Neural progenitor cell (in vitro differentiated cells): ENCODE data around the gene UNC5A. TPM values are rescaled to one million over a fixed set of nuclear protein-coding genes. Genes with fewer than 3 reads are reported as not detected.

Experiments
- DNase-seq: peaks from one replicate; pipeline ENCODE4 v3.0.0-alpha.2; 2016; ENCODE audit warnings: low spot score
- H2AFZ ChIP-seq: fragments of 200-600 bp; sonication (generic); replicated peaks from 2 replicates; pipeline ENCODE4 v1.6.1; 2016; ENCODE audit warnings: antibody characterized with exemption
- H3F3A ChIP-seq: fragments of 200-600 bp; sonication (generic); 2 replicates; pipeline ENCODE4 v1.6.1; 2016; ENCODE audit warnings: antibody characterized with exemption, low read depth
- H3K27ac ChIP-seq: fragments of 200-600 bp; sonication (generic); 2 replicates; pipeline ENCODE4 v1.5.1; 2016; ENCODE audit warnings: mild to moderate bottlenecking
- H3K27me3 ChIP-seq: fragments of 200-600 bp; sonication (generic); 2 replicates; pipeline ENCODE4 v1.6.1; 2016; ENCODE audit warnings: mild to moderate bottlenecking, moderate library complexity
- H3K36me3 ChIP-seq: fragments of 200-600 bp; sonication (generic); 2 replicates; pipeline ENCODE4 v1.5.1; 2016
- H3K4me1 ChIP-seq: fragments of 200-600 bp; sonication (generic); 2 replicates; pipeline ENCODE4 v1.6.1; 2016; ENCODE audit warnings: mixed run types
- H3K4me2 ChIP-seq: fragments of 200-600 bp; sonication (generic); 2 replicates; pipeline ENCODE4 v1.6.1; 2016
- H3K4me3 ChIP-seq: fragments of 200-600 bp; sonication (generic); 2 replicates; pipeline ENCODE4 v1.5.1; 2016
- H3K79me2 ChIP-seq: fragments of 200-600 bp; sonication (generic); 2 replicates; pipeline ENCODE4 v1.6.1; 2016; ENCODE audit warnings: low read depth
- H3K9ac ChIP-seq: fragments of 200-600 bp; sonication (generic); 2 replicates; pipeline ENCODE4 v1.6.1; 2016
- H3K9me3 ChIP-seq: fragments of 200-600 bp; sonication (generic); 2 replicates; pipeline ENCODE4 v1.5.1; 2016; ENCODE audit warnings: low read depth
- H4K20me1 ChIP-seq: fragments of 200-600 bp; sonication (generic); 2 replicates; pipeline ENCODE4 v1.6.1; 2016; ENCODE audit warnings: low read depth
- H3K27ac Mint-ChIP-seq: 3 replicates; pipeline ENCODE4 v1.8.0; 2021; ENCODE audit warnings: mixed read lengths
- H3K27me3 Mint-ChIP-seq: 2 replicates; pipeline ENCODE4 v1.8.0; 2022; ENCODE audit warnings: low read depth, mild to moderate bottlenecking, inconsistent platforms, moderate library complexity, mixed read lengths; ENCODE audit not compliant: insufficient read depth
- H3K36me3 Mint-ChIP-seq: 3 replicates; pipeline ENCODE4 v1.8.0; 2021; ENCODE audit warnings: mixed read lengths
- H3K4me1 Mint-ChIP-seq: 3 replicates; pipeline ENCODE4 v1.8.0; 2021; ENCODE audit warnings: mixed read lengths
- H3K4me3 Mint-ChIP-seq: 3 replicates; pipeline ENCODE4 v1.8.0; 2021; ENCODE audit warnings: mild to moderate bottlenecking, moderate library complexity, mixed read lengths
- H3K9me3 Mint-ChIP-seq: 3 replicates; pipeline ENCODE4 v1.8.0; 2020; ENCODE audit warnings: mixed read lengths
- EZH2 ChIP-seq: fragments of 200-600 bp; sonication (generic); IDR thresholded peaks from 2 replicates; pipeline ENCODE4 v1.6.1; 2017; ENCODE audit warnings: antibody characterized with exemption, mild to moderate bottlenecking, moderate library complexity
- EZH2phosphoT487 ChIP-seq: fragments of 200-600 bp; sonication (generic); IDR thresholded peaks from 2 replicates; pipeline ENCODE4 v1.6.1; 2017; ENCODE audit warnings: antibody characterized with exemption
- total RNA-seq: library from RNA; depleted of rRNA; stranded (reverse); fragments of >200 nt; gene quantifications from 2 replicates; pipeline ENCODE4 v1.2.3, GENCODE V29; 2015; ENCODE audit warnings: low replicate concordance
- TF ChIP-seq, protein P1 (sequence below): fragments of 200-600 bp; sonication (generic); IDR thresholded peaks from 2 replicates; pipeline ENCODE4 v1.5.1; 2017; ENCODE audit warnings: antibody characterized with exemption, mild to moderate bottlenecking

Gene UNC5A
- total RNA-seq, 1 donor from 2014 or later, result 1.2 TPM

DNA sequence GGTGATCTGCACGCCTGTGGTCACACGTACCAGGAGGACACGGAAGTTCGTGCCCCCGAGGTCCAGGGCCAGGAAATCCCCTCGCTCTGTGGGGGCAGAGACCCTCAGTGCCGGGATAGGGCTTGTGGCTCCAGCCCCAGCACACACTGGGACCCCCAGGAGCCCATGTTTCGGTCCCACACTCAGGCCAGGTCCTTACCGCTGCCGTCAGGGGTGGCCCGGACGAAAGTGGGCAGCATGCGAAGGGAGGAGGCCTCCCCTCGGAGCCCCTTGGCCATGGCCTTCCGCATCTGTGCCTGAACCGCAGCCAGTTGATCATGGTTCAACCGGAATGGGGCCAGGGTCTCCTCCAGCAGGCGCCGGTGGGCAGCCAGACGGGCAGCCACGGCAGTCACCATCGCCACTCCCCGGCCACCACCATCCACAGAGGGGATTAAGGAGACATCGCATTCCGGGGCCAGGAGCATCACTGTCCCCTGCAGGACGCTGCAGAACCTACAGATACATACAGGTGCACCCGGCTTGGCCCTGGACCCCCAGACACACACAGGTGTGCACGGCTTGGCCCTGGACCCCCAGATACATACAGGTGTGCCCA is 77.0 kb downstream of the UNC5A start:
- no peak overlapping the region for H2AFZ ChIP-seq
- no peak overlapping the region for H3K27ac ChIP-seq
- no peaks in the 10 kb centered on the region for H3K9me3 ChIP-seq
- H3K4me3 Mint-ChIP-seq, result no peak overlapping the region
- H3K27me3 ChIP-seq, result no peaks in the 10 kb centered on the region
- H3K4me1 ChIP-seq, result peaks cover 11% of the 10 kb centered on the region
- H4K20me1 ChIP-seq, result no peaks in the 10 kb centered on the region
- peaks cover 12% of the 10 kb centered on the region for H3F3A ChIP-seq
- peaks cover 30% of the 10 kb centered on the region for H3K4me1 Mint-ChIP-seq
- no peak overlapping the region for H3K27ac Mint-ChIP-seq
- TF ChIP-seq, protein P1, sequence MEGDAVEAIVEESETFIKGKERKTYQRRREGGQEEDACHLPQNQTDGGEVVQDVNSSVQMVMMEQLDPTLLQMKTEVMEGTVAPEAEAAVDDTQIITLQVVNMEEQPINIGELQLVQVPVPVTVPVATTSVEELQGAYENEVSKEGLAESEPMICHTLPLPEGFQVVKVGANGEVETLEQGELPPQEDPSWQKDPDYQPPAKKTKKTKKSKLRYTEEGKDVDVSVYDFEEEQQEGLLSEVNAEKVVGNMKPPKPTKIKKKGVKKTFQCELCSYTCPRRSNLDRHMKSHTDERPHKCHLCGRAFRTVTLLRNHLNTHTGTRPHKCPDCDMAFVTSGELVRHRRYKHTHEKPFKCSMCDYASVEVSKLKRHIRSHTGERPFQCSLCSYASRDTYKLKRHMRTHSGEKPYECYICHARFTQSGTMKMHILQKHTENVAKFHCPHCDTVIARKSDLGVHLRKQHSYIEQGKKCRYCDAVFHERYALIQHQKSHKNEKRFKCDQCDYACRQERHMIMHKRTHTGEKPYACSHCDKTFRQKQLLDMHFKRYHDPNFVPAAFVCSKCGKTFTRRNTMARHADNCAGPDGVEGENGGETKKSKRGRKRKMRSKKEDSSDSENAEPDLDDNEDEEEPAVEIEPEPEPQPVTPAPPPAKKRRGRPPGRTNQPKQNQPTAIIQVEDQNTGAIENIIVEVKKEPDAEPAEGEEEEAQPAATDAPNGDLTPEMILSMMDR, result no peak
- TF ChIP-seq EZH2phosphoT487 (no peak), EZH2 (no peak)
- H3K9ac ChIP-seq, result no peak overlapping the region
- peaks cover 33% of the 10 kb centered on the region for H3K27me3 Mint-ChIP-seq
- DNase-seq, result no peak
- no peaks in the 10 kb centered on the region for H3K79me2 ChIP-seq
- no peaks in the 10 kb centered on the region for H3K9me3 Mint-ChIP-seq
- no peaks in the 10 kb centered on the region for H3K36me3 Mint-ChIP-seq
- no peak overlapping the region for H3K4me2 ChIP-seq
- H3K4me3 ChIP-seq, result no peak overlapping the region
- H3K36me3 ChIP-seq, result no peaks in the 10 kb centered on the region

DNA sequence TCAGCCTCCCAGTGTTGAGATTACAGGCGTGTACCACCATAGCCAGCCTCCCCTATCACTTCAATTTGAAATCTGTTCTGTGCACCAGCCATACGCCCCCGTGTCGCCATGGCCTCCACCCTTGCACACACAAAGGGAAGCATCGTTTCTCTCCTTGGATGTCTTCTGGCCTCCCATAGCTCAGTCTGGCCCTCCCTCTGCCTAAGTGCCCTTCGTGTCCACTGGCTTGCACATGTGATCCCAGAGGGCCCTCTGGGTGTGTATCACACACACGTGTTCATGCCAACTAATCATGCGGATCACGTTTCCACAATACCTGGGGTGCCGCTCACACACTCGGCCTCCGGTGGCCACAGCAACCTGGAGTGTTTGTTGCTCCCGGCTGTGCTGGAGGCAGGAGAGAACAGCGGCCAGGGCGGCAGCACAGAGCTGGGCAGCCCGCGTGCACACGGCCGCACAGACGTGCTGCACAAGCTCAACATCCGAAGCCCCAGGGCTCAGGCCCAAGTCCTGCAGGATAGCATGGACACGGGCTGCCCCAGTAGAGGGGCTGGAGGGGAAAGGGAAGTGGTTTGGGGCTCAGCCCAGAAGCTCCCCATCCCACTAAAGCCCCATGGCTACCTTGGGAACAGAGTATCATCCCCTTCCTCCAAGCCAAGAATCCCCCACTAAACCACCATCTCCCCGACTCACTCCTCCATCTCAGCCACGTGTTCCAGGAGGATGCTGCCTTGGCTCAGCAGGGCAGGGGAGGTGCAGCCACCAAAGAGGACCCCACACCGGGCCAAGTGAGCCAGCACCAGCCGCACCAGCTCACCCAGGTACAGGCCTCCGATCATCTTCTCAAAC is 77.9 kb downstream of the UNC5A start:
- H3K4me1 Mint-ChIP-seq, result peaks cover 22% of the 10 kb centered on the region
- H3K9me3 ChIP-seq, result no peaks in the 10 kb centered on the region
- H3K27ac Mint-ChIP-seq, result peak overlapping the region; percentile 68
- no peak overlapping the region for H3K4me2 ChIP-seq
- peaks cover 11% of the 10 kb centered on the region for H3K4me1 ChIP-seq
- no peak for TF ChIP-seq EZH2phosphoT487
- H3K36me3 Mint-ChIP-seq, result no peaks in the 10 kb centered on the region
- no peaks in the 10 kb centered on the region for H3K27me3 ChIP-seq
- no peak overlapping the region for H3K27ac ChIP-seq
- no peaks in the 10 kb centered on the region for H3K79me2 ChIP-seq
- DNase-seq, result no peak
- peaks cover 12% of the 10 kb centered on the region for H3F3A ChIP-seq
- H3K9me3 Mint-ChIP-seq, result no peaks in the 10 kb centered on the region
- no peak overlapping the region for H3K4me3 ChIP-seq
- H4K20me1 ChIP-seq, result no peaks in the 10 kb centered on the region
- H2AFZ ChIP-seq, result no peak overlapping the region
- H3K9ac ChIP-seq, result no peak overlapping the region
- no peaks in the 10 kb centered on the region for H3K36me3 ChIP-seq
- H3K27me3 Mint-ChIP-seq, result peaks cover 32% of the 10 kb centered on the region
- peak overlapping the region; percentile 8 for H3K4me3 Mint-ChIP-seq

DNA sequence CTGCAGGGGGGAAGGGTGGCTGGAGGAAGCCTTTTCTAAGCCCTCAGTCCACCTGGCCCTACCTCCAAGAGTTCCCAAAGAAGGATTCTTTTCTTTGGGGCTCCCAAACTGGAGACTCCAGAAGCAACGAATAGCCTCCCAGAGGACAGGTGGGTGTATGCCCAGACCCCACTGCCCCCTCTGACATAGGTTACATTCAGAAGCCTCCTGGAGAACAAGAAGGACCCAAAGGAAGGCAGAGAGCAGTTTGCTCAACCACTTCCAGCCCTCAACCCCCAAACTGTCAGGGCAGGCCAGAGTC is 78.5 kb downstream of the UNC5A start:
- Mint-ChIP-seq H3K36me3 (no peaks in the 10 kb centered on the region), H3K9me3 (no peaks in the 10 kb centered on the region), H3K4me3 (no peak overlapping the region), H3K27me3 (peaks cover 30% of the 10 kb centered on the region), H3K4me1 (peaks cover 18% of the 10 kb centered on the region), H3K27ac (no peak overlapping the region)
- H3K27me3 ChIP-seq, result no peaks in the 10 kb centered on the region
- no peaks in the 10 kb centered on the region for H4K20me1 ChIP-seq
- H3K36me3 ChIP-seq, result no peaks in the 10 kb centered on the region
- H3F3A ChIP-seq, result peaks cover 11% of the 10 kb centered on the region
- no peak overlapping the region for H2AFZ ChIP-seq
- DNase-seq, result no peak
- no peak overlapping the region for H3K27ac ChIP-seq
- no peak overlapping the region for H3K9ac ChIP-seq
- no peaks in the 10 kb centered on the region for H3K9me3 ChIP-seq
- no peak overlapping the region for H3K4me3 ChIP-seq
- no peaks in the 10 kb centered on the region for H3K79me2 ChIP-seq
- H3K4me1 ChIP-seq, result peaks cover 11% of the 10 kb centered on the region
- TF ChIP-seq, protein P1, result no peak
- TF ChIP-seq EZH2 (no peak), EZH2phosphoT487 (no peak)
- no peak overlapping the region for H3K4me2 ChIP-seq
